Panc1 (cell line): ENCODE measurements around the gene OSTC. TPM values are rescaled to one million over a fixed set of nuclear protein-coding genes. Genes with fewer than 3 reads are reported as not detected.

Source experiments
- ATAC-seq: fragments of 200-7000 bp; cut with Tn5 transposase; 2 replicates; pipeline ENCODE4 v1.9.1; 2020; ENCODE audit warnings: mild to moderate bottlenecking, moderate library complexity
- Bru-seq: library from RNA; stranded (reverse); fragments of 400-500 nt; gene quantifications from one replicate; lab custom pipeline; 2021; lab: Mats Ljungman, UMichigan
- BruChase-seq, 2 experiments: library from RNA; stranded (reverse); fragments of 400-500 nt; gene quantifications; one replicate each; lab custom pipeline; 2021; lab: Mats Ljungman, UMichigan
- BruUV-seq: library from RNA; stranded (reverse); fragments of 400-500 nt; replicated peaks from 2 replicates; lab custom pipeline; 2021; lab: Mats Ljungman, UMichigan
- CTCF ChIA-PET: fragments of 300-600 bp; sonication (Branson Sonifier 250); formaldehyde crosslinking; loops from one replicate; lab custom pipeline; 2022; ENCODE audit warnings: antibody characterized with exemption; lab: Charles Lee
- POLR2A ChIA-PET: fragments of 300-600 bp; sonication (Branson Sonifier 250); formaldehyde crosslinking; loops from one replicate; lab custom pipeline; 2022; ENCODE audit warnings: antibody characterized with exemption; lab: Charles Lee
- DNase-seq: peaks from one replicate; pipeline ENCODE4 v3.0.0-alpha.2; 2010; ENCODE audit warnings: low read depth, low spot score
- H3K27ac ChIP-seq: 2 replicates; pipeline ENCODE4 v1.5.1; 2011; ENCODE audit warnings: mild to moderate bottlenecking, low read length, inconsistent platforms
- H3K27me3 ChIP-seq: fragments of 200-500 bp; sonication (Bioruptor generic); 2 replicates; pipeline ENCODE4 v1.6.0; 2014; ENCODE audit warnings: low read length, inconsistent platforms; ENCODE audit not compliant: control insufficient read depth, insufficient read depth
- H3K36me3 ChIP-seq: fragments of 200-500 bp; sonication (Bioruptor generic); 2 replicates; pipeline ENCODE4 v1.5.1; 2014; ENCODE audit warnings: inconsistent platforms, mild to moderate bottlenecking, low read length, moderate library complexity; ENCODE audit not compliant: control insufficient read depth, insufficient read depth
- H3K4me1 ChIP-seq: 2 replicates; pipeline ENCODE4 v1.5.1; 2011; ENCODE audit warnings: inconsistent platforms, mild to moderate bottlenecking, low read length, moderate library complexity; ENCODE audit not compliant: control insufficient read depth, insufficient read depth
- H3K4me3 ChIP-seq, 2 experiments: 2 replicates each; pipeline ENCODE4 v1.5.1; 2011 to 2012; ENCODE audit warnings: low read depth in 2 of 2, low read length in 2 of 2, mild to moderate bottlenecking in 2 of 2, inconsistent platforms in 1 of 2, moderate library complexity in 1 of 2
- H3K9me3 ChIP-seq: fragments of 200-500 bp; sonication (Bioruptor generic); 2 replicates; pipeline ENCODE4 v1.5.1; 2014; ENCODE audit warnings: low read depth, mild to moderate bottlenecking, inconsistent platforms, low read length, moderate library complexity; ENCODE audit not compliant: control insufficient read depth, insufficient read depth
- CTCF ChIP-seq: fragments of 450-650 bp; IDR thresholded peaks from 2 replicates; pipeline ENCODE4 v1.5.1; 2017; ENCODE audit warnings: mild to moderate bottlenecking
- POLR2AphosphoS5 ChIP-seq: IDR thresholded peaks from 2 replicates; pipeline ENCODE4 v1.6.1; 2012; ENCODE audit warnings: mild to moderate bottlenecking, low read depth, low read length, moderate library complexity
- SIN3A ChIP-seq: IDR thresholded peaks from 2 replicates; pipeline ENCODE4 v1.6.1; 2012; ENCODE audit warnings: low read depth, mild to moderate bottlenecking, low read length, moderate library complexity, borderline replicate concordance; ENCODE audit not compliant: insufficient read depth
- TCF7L2 ChIP-seq: IDR thresholded peaks from 2 replicates; pipeline ENCODE4 v1.6.1; 2011; ENCODE audit warnings: mild to moderate bottlenecking, low read depth, low read length, inconsistent platforms
- in situ Hi-C: cut with HindIII; loops from 2 replicates; pipeline ENCODE4 v1.10.0; 2016; ENCODE audit warnings: low sequenced_read_pairs, low pct_unique_long_range_greater_than_20kb
- intact Hi-C: fragments of 100-400 bp; cut with micrococcal nuclease; formaldehyde crosslinking; loops from one replicate; pipeline ENCODE4 v1.10.0; 2022; ENCODE audit not compliant: unreplicated experiment
- long read RNA-seq: library from polyadenylated mRNA; unstranded; transcript quantifications from one replicate; pipeline ENCODE4 v2.0.0, GENCODE V29; 2021; ENCODE audit not compliant: unreplicated experiment
- polyA plus RNA-seq: library from polyadenylated mRNA; unstranded; fragments of >200 nt; gene quantifications from one replicate; pipeline ENCODE4 v1.2.1, GENCODE V29; 2012; ENCODE audit warnings: missing spikeins; ENCODE audit not compliant: insufficient read length
- total RNA-seq: library from RNA; stranded (reverse); gene quantifications from one replicate; pipeline ENCODE4 v1.2.1, GENCODE V29; 2021; ENCODE audit not compliant: unreplicated experiment
- TF ChIP-seq, protein P1 (sequence below), 2 experiments: IDR thresholded peaks; 2 replicates each; pipeline ENCODE4 v1.6.1; 2011 to 2012; ENCODE audit warnings: low read depth in 2 of 2, control low read depth in 1 of 2, low read length in 1 of 2, mild to moderate bottlenecking in 1 of 2, moderate library complexity in 1 of 2; ENCODE audit not compliant: insufficient read depth in 1 of 2

OSTC gene
- 57.8 TPM for total RNA-seq
- 59.2 TPM for polyA plus RNA-seq
- percentile 81 among the genes with signal in this experiment for Bru-seq, nascent RNA
- percentile 84 among the genes with signal in this experiment for BruChase-seq, experiment 1, labeled RNA remaining after a 2-hour chase
- percentile 87 among the genes with signal in this experiment for BruChase-seq, experiment 2, labeled RNA remaining after a 6-hour chase
- long read RNA-seq, transcript OSTC-201 (4 exons, 1,077 nt), result major isoform, 88 of 95 reads
- long read RNA-seq, partial matches to known transcripts, result 3 of 95 reads
- long read RNA-seq, other reads (novel, unspliced or antisense), result 3 of 95 reads

GRCh38 chr4:108650212-108651013, at the start of gene OSTC:
OSTC (plus strand) TSS chr4:108650599; CDS start chr4:108650656, 57 bp downstream.
- TF ChIP-seq CTCF, result no peak
- peak; percentile 54; the same call in 1 of the 2 replicates for TF ChIP-seq POLR2AphosphoS5
- TF ChIP-seq, protein P1, sequence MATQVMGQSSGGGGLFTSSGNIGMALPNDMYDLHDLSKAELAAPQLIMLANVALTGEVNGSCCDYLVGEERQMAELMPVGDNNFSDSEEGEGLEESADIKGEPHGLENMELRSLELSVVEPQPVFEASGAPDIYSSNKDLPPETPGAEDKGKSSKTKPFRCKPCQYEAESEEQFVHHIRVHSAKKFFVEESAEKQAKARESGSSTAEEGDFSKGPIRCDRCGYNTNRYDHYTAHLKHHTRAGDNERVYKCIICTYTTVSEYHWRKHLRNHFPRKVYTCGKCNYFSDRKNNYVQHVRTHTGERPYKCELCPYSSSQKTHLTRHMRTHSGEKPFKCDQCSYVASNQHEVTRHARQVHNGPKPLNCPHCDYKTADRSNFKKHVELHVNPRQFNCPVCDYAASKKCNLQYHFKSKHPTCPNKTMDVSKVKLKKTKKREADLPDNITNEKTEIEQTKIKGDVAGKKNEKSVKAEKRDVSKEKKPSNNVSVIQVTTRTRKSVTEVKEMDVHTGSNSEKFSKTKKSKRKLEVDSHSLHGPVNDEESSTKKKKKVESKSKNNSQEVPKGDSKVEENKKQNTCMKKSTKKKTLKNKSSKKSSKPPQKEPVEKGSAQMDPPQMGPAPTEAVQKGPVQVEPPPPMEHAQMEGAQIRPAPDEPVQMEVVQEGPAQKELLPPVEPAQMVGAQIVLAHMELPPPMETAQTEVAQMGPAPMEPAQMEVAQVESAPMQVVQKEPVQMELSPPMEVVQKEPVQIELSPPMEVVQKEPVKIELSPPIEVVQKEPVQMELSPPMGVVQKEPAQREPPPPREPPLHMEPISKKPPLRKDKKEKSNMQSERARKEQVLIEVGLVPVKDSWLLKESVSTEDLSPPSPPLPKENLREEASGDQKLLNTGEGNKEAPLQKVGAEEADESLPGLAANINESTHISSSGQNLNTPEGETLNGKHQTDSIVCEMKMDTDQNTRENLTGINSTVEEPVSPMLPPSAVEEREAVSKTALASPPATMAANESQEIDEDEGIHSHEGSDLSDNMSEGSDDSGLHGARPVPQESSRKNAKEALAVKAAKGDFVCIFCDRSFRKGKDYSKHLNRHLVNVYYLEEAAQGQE (IDR thresholded peaks at IDR 0.05; ENCODE audit: insufficient read depth in 1 of 2, low read depth in 2 of 2, low read length in 1 of 2), result no peak
- 0 out of 2 replicates have a peak, but pooled peaks have one; percentile 57 for TF ChIP-seq SIN3A
- TF ChIP-seq TCF7L2, result peak; percentile 72
- intact Hi-C loops, result no loop called here
- CTCF ChIA-PET, result no interaction called here
- DNase-seq (peak; percentile 68), ATAC-seq (peak; percentile 97)
- BruUV-seq, result TSS peak; percentile 91
- in situ Hi-C loops, result no loop called here
- Histone ChIP-seq H3K9me3 (no peaks in the 10 kb centered on the region), H3K4me1 (no peaks in the 10 kb centered on the region; the same call in 1 of the 2 replicates), H3K36me3 (peaks cover 8% of the 10 kb centered on the region; the same call in 1 of the 2 replicates), H3K27ac (peak within 1 kb of the TSS; percentile 90), H3K4me3 (peak within 1 kb of the TSS; percentile 98 to 99), H3K27me3 (no peaks in the 10 kb centered on the region)
- POLR2A ChIA-PET, result interaction anchor here (0.6 kb wide), 1 partner anchor 930 kb away, joined by 7 read pairs; no protein-coding TSS in a partner anchor

GRCh38 chr4:108601106-108601505, 49.3 kb upstream of the OSTC start:
- in situ Hi-C loops (no loop called here), intact Hi-C loops (no loop called here)
- TF ChIP-seq SIN3A (no peak), POLR2AphosphoS5 (no peak), TCF7L2 (no peak), CTCF (no peak)
- TF ChIP-seq, protein P1 (IDR thresholded peaks at IDR 0.05; ENCODE audit: insufficient read depth in 1 of 2, low read depth in 2 of 2, low read length in 1 of 2), result no peak
- no peak overlapping the region for H3K27ac ChIP-seq
- DNase-seq, result no peak
- H3K36me3 ChIP-seq, result no peaks in the 10 kb centered on the region
- H3K9me3 ChIP-seq, result no peaks in the 10 kb centered on the region
- H3K27me3 ChIP-seq, result no peaks in the 10 kb centered on the region
- POLR2A ChIA-PET, result no interaction called here
- CTCF ChIA-PET, result no interaction called here
- no peaks in the 10 kb centered on the region for H3K4me1 ChIP-seq
- no TSS peak for BruUV-seq
- ATAC-seq, result no peak
- no peak overlapping the region for H3K4me3 ChIP-seq
